Panc1 (cell line): ENCODE results near the gene KCNMA1. TPM values are rescaled to one million over a fixed set of nuclear protein-coding genes. Genes with fewer than 3 reads are reported as not detected.

Experiments used
- ATAC-seq: fragments of 200-7000 bp; cut with Tn5 transposase; 2 replicates; pipeline ENCODE4 v1.9.1; 2020; ENCODE audit warnings: mild to moderate bottlenecking, moderate library complexity
- BruUV-seq: library from RNA; stranded (reverse); fragments of 400-500 nt; replicated peaks from 2 replicates; lab custom pipeline; 2021; lab: Mats Ljungman, UMichigan
- CTCF ChIA-PET: fragments of 300-600 bp; sonication (Branson Sonifier 250); formaldehyde crosslinking; loops from one replicate; lab custom pipeline; 2022; ENCODE audit warnings: antibody characterized with exemption; lab: Charles Lee
- POLR2A ChIA-PET: fragments of 300-600 bp; sonication (Branson Sonifier 250); formaldehyde crosslinking; loops from one replicate; lab custom pipeline; 2022; ENCODE audit warnings: antibody characterized with exemption; lab: Charles Lee
- DNase-seq: peaks from one replicate; pipeline ENCODE4 v3.0.0-alpha.2; 2010; ENCODE audit warnings: low read depth, low spot score
- H3K27ac ChIP-seq: 2 replicates; pipeline ENCODE4 v1.5.1; 2011; ENCODE audit warnings: mild to moderate bottlenecking, low read length, inconsistent platforms
- H3K27me3 ChIP-seq: fragments of 200-500 bp; sonication (Bioruptor generic); 2 replicates; pipeline ENCODE4 v1.6.0; 2014; ENCODE audit warnings: low read length, inconsistent platforms; ENCODE audit not compliant: control insufficient read depth, insufficient read depth
- H3K36me3 ChIP-seq: fragments of 200-500 bp; sonication (Bioruptor generic); 2 replicates; pipeline ENCODE4 v1.5.1; 2014; ENCODE audit warnings: inconsistent platforms, mild to moderate bottlenecking, low read length, moderate library complexity; ENCODE audit not compliant: control insufficient read depth, insufficient read depth
- H3K4me1 ChIP-seq: 2 replicates; pipeline ENCODE4 v1.5.1; 2011; ENCODE audit warnings: inconsistent platforms, mild to moderate bottlenecking, low read length, moderate library complexity; ENCODE audit not compliant: control insufficient read depth, insufficient read depth
- H3K4me3 ChIP-seq, 2 experiments: 2 replicates each; pipeline ENCODE4 v1.5.1; 2011 to 2012; ENCODE audit warnings: low read depth in 2 of 2, low read length in 2 of 2, mild to moderate bottlenecking in 2 of 2, inconsistent platforms in 1 of 2, moderate library complexity in 1 of 2
- H3K9me3 ChIP-seq: fragments of 200-500 bp; sonication (Bioruptor generic); 2 replicates; pipeline ENCODE4 v1.5.1; 2014; ENCODE audit warnings: low read depth, mild to moderate bottlenecking, inconsistent platforms, low read length, moderate library complexity; ENCODE audit not compliant: control insufficient read depth, insufficient read depth
- POLR2AphosphoS5 ChIP-seq: IDR thresholded peaks from 2 replicates; pipeline ENCODE4 v1.6.1; 2012; ENCODE audit warnings: mild to moderate bottlenecking, low read depth, low read length, moderate library complexity
- REST ChIP-seq, 2 experiments: IDR thresholded peaks; 2 replicates each; pipeline ENCODE4 v1.6.1; 2011 to 2012; ENCODE audit warnings: low read depth in 2 of 2, control low read depth in 1 of 2, low read length in 1 of 2, mild to moderate bottlenecking in 1 of 2, moderate library complexity in 1 of 2; ENCODE audit not compliant: insufficient read depth in 1 of 2
- SIN3A ChIP-seq: IDR thresholded peaks from 2 replicates; pipeline ENCODE4 v1.6.1; 2012; ENCODE audit warnings: low read depth, mild to moderate bottlenecking, low read length, moderate library complexity, borderline replicate concordance; ENCODE audit not compliant: insufficient read depth
- TCF7L2 ChIP-seq: IDR thresholded peaks from 2 replicates; pipeline ENCODE4 v1.6.1; 2011; ENCODE audit warnings: mild to moderate bottlenecking, low read depth, low read length, inconsistent platforms
- in situ Hi-C: cut with HindIII; loops from 2 replicates; pipeline ENCODE4 v1.10.0; 2016; ENCODE audit warnings: low sequenced_read_pairs, low pct_unique_long_range_greater_than_20kb
- intact Hi-C: fragments of 100-400 bp; cut with micrococcal nuclease; formaldehyde crosslinking; loops from one replicate; pipeline ENCODE4 v1.10.0; 2022; ENCODE audit not compliant: unreplicated experiment
- total RNA-seq: library from RNA; stranded (reverse); gene quantifications from one replicate; pipeline ENCODE4 v1.2.1, GENCODE V29; 2021; ENCODE audit not compliant: unreplicated experiment
- TF ChIP-seq, protein P1 (sequence below): fragments of 450-650 bp; IDR thresholded peaks from 2 replicates; pipeline ENCODE4 v1.5.1; 2017; ENCODE audit warnings: mild to moderate bottlenecking

The KCNMA1 gene
- total RNA-seq, 1 experiment from 2014 or later = 91.9 TPM

- POLR2A ChIA-PET = interaction anchor here (0.7 kb wide), 1 partner anchor 31 kb away, joined by 10 read pairs; no protein-coding TSS in a partner anchor
- Histone ChIP-seq H3K4me1 (peaks cover 19% of the 10 kb centered on the region), H3K36me3 (no peaks in the 10 kb centered on the region), H3K4me3 (no peak overlapping the region), H3K9me3 (no peaks in the 10 kb centered on the region), H3K27me3 (no peaks in the 10 kb centered on the region), H3K27ac (no peak overlapping the region)
- in situ Hi-C loops = no loop called here
- no peak for ATAC-seq
- no peak for TF ChIP-seq SIN3A
- no peak for TF ChIP-seq POLR2AphosphoS5
- TF ChIP-seq TCF7L2 = no peak
- TF ChIP-seq, protein P1, sequence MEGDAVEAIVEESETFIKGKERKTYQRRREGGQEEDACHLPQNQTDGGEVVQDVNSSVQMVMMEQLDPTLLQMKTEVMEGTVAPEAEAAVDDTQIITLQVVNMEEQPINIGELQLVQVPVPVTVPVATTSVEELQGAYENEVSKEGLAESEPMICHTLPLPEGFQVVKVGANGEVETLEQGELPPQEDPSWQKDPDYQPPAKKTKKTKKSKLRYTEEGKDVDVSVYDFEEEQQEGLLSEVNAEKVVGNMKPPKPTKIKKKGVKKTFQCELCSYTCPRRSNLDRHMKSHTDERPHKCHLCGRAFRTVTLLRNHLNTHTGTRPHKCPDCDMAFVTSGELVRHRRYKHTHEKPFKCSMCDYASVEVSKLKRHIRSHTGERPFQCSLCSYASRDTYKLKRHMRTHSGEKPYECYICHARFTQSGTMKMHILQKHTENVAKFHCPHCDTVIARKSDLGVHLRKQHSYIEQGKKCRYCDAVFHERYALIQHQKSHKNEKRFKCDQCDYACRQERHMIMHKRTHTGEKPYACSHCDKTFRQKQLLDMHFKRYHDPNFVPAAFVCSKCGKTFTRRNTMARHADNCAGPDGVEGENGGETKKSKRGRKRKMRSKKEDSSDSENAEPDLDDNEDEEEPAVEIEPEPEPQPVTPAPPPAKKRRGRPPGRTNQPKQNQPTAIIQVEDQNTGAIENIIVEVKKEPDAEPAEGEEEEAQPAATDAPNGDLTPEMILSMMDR = no peak
- no peak for TF ChIP-seq REST (IDR thresholded peaks at IDR 0.05; ENCODE audit: insufficient read depth in 1 of 2, low read depth in 2 of 2, low read length in 1 of 2)
- no peak for DNase-seq
- CTCF ChIA-PET = interaction anchor here (1.2 kb wide), 1 partner anchor 59 kb away, joined by 3 read pairs; no protein-coding TSS in a partner anchor
- intact Hi-C loops = no loop called here
- no TSS peak for BruUV-seq
Observed at GRCh38 chr10:77333610-77334340, 303.8 kb downstream of the KCNMA1 start.

DNA sequence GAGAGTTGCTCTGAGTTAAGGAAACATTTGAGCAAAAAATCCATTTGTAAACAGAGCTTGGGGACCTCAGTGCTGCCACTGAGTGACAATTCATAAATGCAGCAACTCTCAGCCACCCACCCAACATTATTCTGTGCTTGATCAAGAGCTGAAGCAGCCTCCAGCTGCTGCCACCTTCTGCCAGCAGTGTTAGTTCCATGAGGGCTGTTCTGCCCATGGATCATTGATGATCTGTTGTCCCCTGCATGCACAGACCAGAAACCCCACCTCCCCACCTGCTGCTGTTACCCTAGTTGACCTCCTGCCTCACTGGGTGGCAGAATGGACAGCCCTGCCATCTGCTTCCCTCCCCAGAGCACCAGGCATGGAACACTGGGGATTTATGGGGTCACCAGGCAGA lies 305.4 kb downstream of the KCNMA1 start:
- ATAC-seq (peak; percentile 48; the same call in 1 of the 2 replicates), DNase-seq (no peak)
- in situ Hi-C loops = no loop called here
- intact Hi-C loops = no loop called here
- H3K9me3 ChIP-seq = no peaks in the 10 kb centered on the region
- no peaks in the 10 kb centered on the region for H3K36me3 ChIP-seq
- POLR2A ChIA-PET = no interaction called here
- peaks cover 19% of the 10 kb centered on the region for H3K4me1 ChIP-seq
- CTCF ChIA-PET = interaction anchor here (1.2 kb wide), 1 partner anchor 60 kb away, joined by 3 read pairs; no protein-coding TSS in a partner anchor
- no peak overlapping the region for H3K27ac ChIP-seq
- H3K4me3 ChIP-seq = no peak overlapping the region
- no peaks in the 10 kb centered on the region for H3K27me3 ChIP-seq
- TF ChIP-seq TCF7L2 (no peak), POLR2AphosphoS5 (no peak)
- TF ChIP-seq, protein P1 = peak; percentile 24; the same call in 1 of the 2 replicates
- no TSS peak for BruUV-seq
